GM12875 (cell line): ENCODE results near the gene PDE10A.
"Not testable (repeated sequence)": the region's sequence is repeated elsewhere in the genome, so short reads cannot be mapped to it uniquely, and the experiment has no call there.

ENCODE experiments used
- H3K4me3 ChIP-seq: one replicate; pipeline ENCODE4 v1.5.1; 2011; ENCODE audit warnings: low read depth, low read length, control low read depth
- CTCF ChIP-seq: IDR thresholded peaks from 2 replicates; pipeline ENCODE4 v1.5.1; 2011; ENCODE audit warnings: low read depth, mild to moderate bottlenecking, control low read depth, inconsistent platforms, low read length, moderate library complexity, borderline replicate concordance; ENCODE audit not compliant: insufficient read depth

PDE10A gene

GRCh38 chr6:165484178-165484889, 178.7 kb downstream of the PDE10A start:
- TF ChIP-seq CTCF, result no peak
- no peak overlapping the region for H3K4me3 ChIP-seq

- no peak overlapping the region for H3K4me3 ChIP-seq
- no peak for TF ChIP-seq CTCF
Measured at GRCh38 chr6:165481921-165482320, 181.1 kb downstream of the PDE10A start.

GRCh38 chr6:165480916-165481315, 182.1 kb downstream of the PDE10A start:
- no peak overlapping the region for H3K4me3 ChIP-seq
- no peak for TF ChIP-seq CTCF

GRCh38 chr6:165478581-165478980, 184.5 kb downstream of the PDE10A start:
- H3K4me3 ChIP-seq, result no peak overlapping the region
- no peak for TF ChIP-seq CTCF

- H3K4me3 ChIP-seq, result no peak overlapping the region
- TF ChIP-seq CTCF, result no peak
Measured at GRCh38 chr6:165469483-165469882, 193.6 kb downstream of the PDE10A start.

GRCh38 chr6:165468340-165469235, 194.5 kb downstream of the PDE10A start:
- no peak for TF ChIP-seq CTCF
- no peak overlapping the region for H3K4me3 ChIP-seq

GRCh38 chr6:165463499-165463898, 199.5 kb downstream of the PDE10A start:
- not testable (repeated sequence) for H3K4me3 ChIP-seq

- H3K4me3 ChIP-seq, result not testable (repeated sequence)
Measured at GRCh38 chr6:165459605-165460301, 203.3 kb downstream of the PDE10A start.
